ENCODE results near the gene TBKBP1.
A peak's percentile ranks its signal among the peaks of the same experiment; 100 is the strongest.

Gene TBKBP1

GRCh38 chr17:47693731-47694580 lies at the start of gene TBKBP1:
Gene TBKBP1, plus strand, starts transcription at chr17:47694161. Its CDS starts 1,952 bp downstream, at chr17:47696113.
- peak; percentile 52 for DNase-seq

GRCh38 chr17:47644324-47644723 lies 49.6 kb upstream of the TBKBP1 start:
- DNase-seq: no peak

GRCh38 chr17:47649153-47649971 lies 44.6 kb upstream of the TBKBP1 start, which contains the start of gene KPNB1:
Gene KPNB1, plus strand, starts transcription at chr17:47649919. Its CDS starts 326 bp downstream, at chr17:47650245.
- peak; percentile 100 for DNase-seq

GRCh38 chr17:47649972-47650524 lies 43.9 kb upstream of the TBKBP1 start:
- DNase-seq: no peak

- peak; percentile 97 for DNase-seq
Observed at GRCh38 chr17:47650525-47651522, 43.1 kb upstream of the TBKBP1 start.

GRCh38 chr17:47651704-47652103 lies 42.3 kb upstream of the TBKBP1 start:
- no peak for DNase-seq

GRCh38 chr17:47652570-47652969 lies 41.4 kb upstream of the TBKBP1 start:
- no peak for DNase-seq

- no peak for DNase-seq
Observed at GRCh38 chr17:47653442-47653841, 40.5 kb upstream of the TBKBP1 start.

- no peak for DNase-seq
Observed at GRCh38 chr17:47654991-47655390, 39.0 kb upstream of the TBKBP1 start.

GRCh38 chr17:47660064-47660492 lies 33.9 kb upstream of the TBKBP1 start:
- DNase-seq: peak; percentile 69

GRCh38 chr17:47663912-47664623 lies 29.9 kb upstream of the TBKBP1 start:
- peak; percentile 73 for DNase-seq

GRCh38 chr17:47664624-47664941 lies 29.4 kb upstream of the TBKBP1 start:
- no peak for DNase-seq

GRCh38 chr17:47665655-47666054 lies 28.3 kb upstream of the TBKBP1 start:
- DNase-seq: no peak

GRCh38 chr17:47669081-47669480 lies 24.9 kb upstream of the TBKBP1 start:
- DNase-seq: no peak

- no peak for DNase-seq
Observed at GRCh38 chr17:47670064-47670463, 23.9 kb upstream of the TBKBP1 start.

GRCh38 chr17:47674499-47674898 lies 19.5 kb upstream of the TBKBP1 start:
- no peak for DNase-seq

GRCh38 chr17:47675380-47676198 lies 18.4 kb upstream of the TBKBP1 start:
- no peak for DNase-seq

GRCh38 chr17:47676199-47676472 lies 17.8 kb upstream of the TBKBP1 start:
- DNase-seq: no peak

- DNase-seq: no peak
Observed at GRCh38 chr17:47676510-47677165, 17.3 kb upstream of the TBKBP1 start.

GRCh38 chr17:47678196-47678595 lies 15.8 kb upstream of the TBKBP1 start:
- DNase-seq: no peak

All from activated CD4-positive, alpha-beta T cell treated with anti-CD3 and anti-CD28 coated beads, Interleukin-2, amount 50 U/mL, for 16 hours (primary cell).